T-helper 9 cell (primary cell): ENCODE data around the gene ORC1.
"Not testable (repeated sequence)": the region's sequence is repeated elsewhere in the genome, so short reads cannot be mapped to it uniquely, and the experiment has no call there.

Experiments
- DNase-seq: peaks from one replicate; pipeline ENCODE4 v3.0.0-alpha.2; 2020

ORC1 gene

DNA sequence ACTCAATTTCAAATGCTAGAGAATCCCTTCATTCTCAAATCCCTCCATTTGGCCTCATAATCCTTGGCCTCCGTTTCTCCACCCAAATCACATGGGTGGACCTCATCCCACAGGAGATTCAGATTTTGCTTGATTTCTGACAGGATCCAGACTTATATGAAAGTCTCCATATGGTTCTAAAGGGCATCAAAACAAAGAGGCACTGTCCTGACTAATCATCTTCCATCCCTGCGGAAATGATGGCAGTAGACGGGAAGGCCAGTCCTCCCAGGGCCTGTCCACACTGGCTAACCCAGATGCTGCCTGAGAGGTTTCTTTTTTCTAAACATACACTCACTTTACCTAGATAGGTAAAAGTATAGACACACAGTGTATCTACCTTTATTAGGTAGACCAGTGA, 18.8 kb downstream of the ORC1 start:
- DNase-seq: no peak

- DNase-seq: not testable (repeated sequence)
Measured at GRCh38 chr1:52369851-52370250, 34.4 kb downstream of the ORC1 start.

DNA sequence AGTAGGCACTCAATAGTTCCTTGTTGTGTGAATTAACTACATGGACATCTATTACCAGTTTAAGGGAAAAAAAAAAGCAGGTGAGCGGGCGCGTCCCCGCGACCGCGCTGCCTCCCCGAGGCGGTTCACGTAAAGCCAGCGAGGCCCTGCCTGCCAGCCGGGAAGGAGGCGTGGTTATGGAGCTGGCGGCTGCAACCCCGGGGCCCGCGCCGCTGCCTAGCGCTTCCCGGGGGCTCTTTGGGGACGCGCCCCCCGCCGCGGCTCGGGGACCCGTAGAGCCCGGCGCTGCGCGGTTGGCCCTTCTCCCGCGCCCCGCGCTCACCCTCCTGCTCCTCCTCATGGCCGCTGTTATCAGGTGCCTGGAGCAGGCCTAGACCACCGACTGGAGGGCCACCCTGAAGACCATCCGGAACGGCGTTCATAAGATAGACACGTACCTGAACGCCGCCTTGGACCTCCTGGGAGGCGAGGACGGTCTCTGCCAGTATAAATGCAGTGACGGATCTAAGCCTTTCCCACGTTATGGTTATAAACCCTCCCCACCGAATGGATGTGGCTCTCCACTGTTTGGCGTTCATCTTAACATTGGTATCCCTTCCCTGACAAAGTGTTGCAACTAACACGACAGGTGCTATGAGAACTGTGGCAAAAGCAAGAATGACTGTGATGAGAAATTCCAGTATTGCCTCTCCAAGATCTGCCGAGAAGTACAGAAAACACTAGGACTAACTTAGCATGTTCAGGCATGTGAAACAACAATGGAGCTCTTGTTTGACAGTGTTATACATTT, 35.6 kb downstream of the ORC1 start:
- DNase-seq: peak; percentile 47

DNA sequence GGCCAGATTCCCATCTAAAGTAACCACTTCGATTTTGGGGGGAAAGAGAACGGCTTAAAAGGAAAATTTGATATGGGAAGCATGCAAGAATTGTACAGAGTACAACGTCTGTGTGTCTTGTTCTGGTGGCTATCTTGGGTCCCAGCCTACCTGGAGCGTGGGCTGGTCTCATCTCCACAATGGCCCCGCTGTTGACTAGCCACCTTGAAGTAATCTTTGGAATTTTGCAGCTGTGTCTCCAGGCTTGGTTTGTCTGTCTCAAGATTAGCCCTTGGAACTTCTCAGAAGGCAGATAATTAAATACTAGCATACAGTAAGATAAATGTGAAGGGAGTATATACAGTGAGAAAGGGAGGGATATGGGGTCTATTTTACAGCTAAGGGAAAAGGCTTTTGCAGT, 37.0 kb downstream of the ORC1 start:
- no peak for DNase-seq

DNA sequence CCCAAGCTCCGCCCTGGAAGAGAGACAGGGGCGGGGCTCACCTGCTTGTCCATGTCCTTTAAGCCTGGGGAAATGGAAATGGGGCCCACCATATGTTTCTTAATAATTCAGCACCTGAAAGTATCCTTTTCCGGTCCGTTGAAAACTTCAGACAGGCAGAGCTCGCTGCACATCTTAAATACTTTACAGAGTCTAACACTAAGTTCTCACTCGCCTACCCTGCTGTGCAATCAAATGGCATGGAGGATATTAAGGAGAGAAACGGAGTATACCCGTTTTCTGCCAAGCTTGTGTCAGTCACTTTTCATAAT, 37.8 kb downstream of the ORC1 start:
- no peak for DNase-seq

DNA sequence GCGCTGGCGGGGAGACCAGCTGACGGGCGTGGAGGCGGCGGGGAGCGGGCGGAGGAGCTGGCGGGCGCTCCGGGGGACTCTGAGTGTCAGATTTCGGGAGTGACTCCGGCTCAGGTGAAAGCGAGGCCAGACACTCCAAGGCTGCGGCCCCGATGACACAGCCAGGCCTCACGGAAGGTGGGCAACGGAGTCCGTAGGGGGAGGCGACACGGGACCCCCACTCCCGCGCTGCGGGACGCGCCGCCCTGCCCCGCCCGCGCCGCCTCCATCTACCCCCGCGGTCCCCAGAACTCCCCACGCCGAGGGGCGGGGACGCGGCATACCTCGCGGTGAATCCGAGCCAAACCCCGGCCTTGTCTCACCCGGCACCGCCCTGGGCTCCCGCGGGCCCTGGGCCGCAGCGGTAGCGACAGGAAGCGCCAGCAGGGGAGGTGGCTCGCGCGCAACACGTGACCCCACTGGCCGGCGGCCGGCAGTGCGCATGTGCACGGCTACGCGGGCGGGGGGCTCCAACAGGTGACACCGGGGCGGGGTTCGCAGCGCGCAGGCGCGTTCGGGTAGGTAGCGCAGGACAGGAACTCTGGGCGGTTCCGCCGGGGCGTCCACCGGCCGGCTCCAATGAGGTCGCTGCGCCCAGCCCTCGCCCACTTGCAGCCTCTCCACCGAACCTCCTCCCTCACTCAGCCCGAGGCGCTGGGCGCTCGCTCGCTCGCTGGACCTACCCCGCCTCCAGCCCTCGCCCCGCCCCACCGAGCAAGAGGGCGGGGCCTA, 38.3 kb downstream of the ORC1 start, which contains the start of gene CC2D1B:
TSS of gene CC2D1B (minus strand) at position 460 of the 771 bp plus-strand sequence. CDS start 1,585 bp downstream, outside the sequence.
- DNase-seq: peak; percentile 97

- DNase-seq: no peak
Measured at GRCh38 chr1:52365071-52365745, 39.0 kb downstream of the ORC1 start.

- DNase-seq: no peak
Measured at GRCh38 chr1:52364235-52364839, 39.9 kb downstream of the ORC1 start.

- no peak for DNase-seq
Measured at GRCh38 chr1:52360595-52360968, 43.6 kb downstream of the ORC1 start.

- DNase-seq: no peak
Measured at GRCh38 chr1:52359676-52360594, 44.3 kb downstream of the ORC1 start.

- no peak for DNase-seq
Measured at GRCh38 chr1:52358851-52359497, 45.2 kb downstream of the ORC1 start.

GRCh38 chr1:52357397-52357796, 46.8 kb downstream of the ORC1 start:
- DNase-seq: no peak

DNA sequence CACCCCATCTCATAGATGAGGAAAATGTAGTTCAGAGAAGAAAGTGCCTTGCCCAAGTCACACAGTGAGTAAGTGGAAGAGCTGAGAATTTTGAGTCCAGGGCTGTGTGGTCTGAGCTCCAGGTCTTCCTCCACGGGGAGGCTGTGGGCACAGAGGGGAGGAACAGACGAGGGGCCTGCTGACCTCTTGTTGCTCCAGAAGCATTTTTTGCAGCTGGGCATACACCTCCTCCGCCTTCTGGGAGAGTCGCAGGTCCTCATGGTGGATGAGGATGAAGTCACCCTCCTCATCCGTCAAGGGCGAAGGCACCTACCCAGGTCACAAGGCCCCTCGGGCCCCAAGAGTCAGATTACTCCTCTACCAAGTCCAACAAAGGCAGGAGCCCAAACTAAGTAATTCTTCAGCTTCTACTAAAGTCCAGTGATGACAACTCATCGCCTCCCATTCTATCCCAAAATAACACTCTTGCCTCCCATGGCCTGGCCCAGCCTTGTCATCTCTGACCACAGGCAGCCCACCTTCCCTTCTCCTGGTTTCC, 47.3 kb downstream of the ORC1 start:
- DNase-seq: no peak

- DNase-seq: no peak
Measured at GRCh38 chr1:52355847-52356505, 48.2 kb downstream of the ORC1 start.

- DNase-seq: no peak
Measured at GRCh38 chr1:52355436-52355835, 48.8 kb downstream of the ORC1 start.

GRCh38 chr1:52352690-52353089, 51.5 kb downstream of the ORC1 start:
- no peak for DNase-seq

- no peak for DNase-seq
Measured at GRCh38 chr1:52348704-52349300, 55.4 kb downstream of the ORC1 start.

DNA sequence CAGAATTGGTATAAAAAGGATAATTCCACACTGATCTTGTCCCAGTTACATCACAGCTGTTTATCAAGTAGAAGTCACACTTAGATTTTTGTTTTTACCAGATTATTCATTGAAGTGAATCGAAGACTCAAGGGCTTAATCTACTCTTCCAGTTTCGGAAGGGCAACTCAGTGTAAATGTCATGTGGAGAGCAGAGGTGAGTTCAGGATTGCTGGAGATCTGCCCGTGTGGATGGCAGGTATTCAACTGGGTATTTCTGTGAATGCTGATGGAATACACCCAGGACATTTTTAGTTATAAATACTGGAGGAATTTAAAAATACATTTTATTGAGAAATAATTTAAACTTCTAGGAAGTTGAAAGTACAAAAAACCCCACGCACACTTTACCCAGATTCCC, 57.6 kb downstream of the ORC1 start:
- no peak for DNase-seq

- DNase-seq: no peak
Measured at GRCh38 chr1:52345252-52345651, 59.0 kb downstream of the ORC1 start.

DNA sequence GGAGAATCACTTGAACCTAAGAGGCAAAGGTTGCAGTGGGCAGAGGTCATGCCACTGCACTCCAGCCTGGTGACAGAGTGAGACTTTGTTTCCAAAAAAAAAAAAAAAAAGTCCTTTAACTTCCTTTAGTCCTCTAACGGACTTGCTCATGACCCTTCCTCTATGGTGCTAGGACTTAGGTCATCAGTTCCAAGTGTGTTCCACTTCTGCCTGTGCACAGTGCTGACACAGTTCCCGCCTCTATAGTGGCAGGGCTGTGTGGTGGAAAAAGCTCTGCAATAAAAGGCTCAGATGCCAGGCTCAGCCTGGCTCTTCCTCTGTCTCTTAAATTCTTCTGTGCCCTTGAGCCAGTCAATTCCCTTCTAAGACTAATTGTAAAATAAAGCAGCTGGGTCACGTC, 60.2 kb downstream of the ORC1 start:
- no peak for DNase-seq
